HCT116 (cell line): ENCODE results near the gene ARMH4.

Experiments
- CTCF ChIP-seq, 3 experiments: fragments of 200-600 bp in 1 of 3; sonication (generic) in 1 of 3; IDR thresholded peaks in 2 of 3; conservative IDR thresholded peaks in 1 of 3; 2 replicates each; pipeline ENCODE4 v1.5.1; 2012 to 2017; ENCODE audit warnings: low read depth in 2 of 3, low read length in 2 of 3, antibody characterized with exemption in 1 of 3, borderline replicate concordance in 1 of 3, control low read depth in 1 of 3, mild to moderate bottlenecking in 1 of 3, mixed read lengths in 1 of 3, mixed run types in 1 of 3, moderate library complexity in 1 of 3; ENCODE audit not compliant: insufficient read depth in 1 of 3
- POLR2A ChIP-seq: IDR thresholded peaks from 2 replicates; pipeline ENCODE4 v1.7.0; 2011; ENCODE audit warnings: borderline replicate concordance; ENCODE audit not compliant: insufficient read depth, insufficient read length; ENCODE audit errors: extremely low read depth
- POLR2AphosphoS5 ChIP-seq: IDR thresholded peaks from 2 replicates; pipeline ENCODE4 v1.6.1; 2011; ENCODE audit warnings: mild to moderate bottlenecking, low read depth, low read length, moderate library complexity

DNA sequence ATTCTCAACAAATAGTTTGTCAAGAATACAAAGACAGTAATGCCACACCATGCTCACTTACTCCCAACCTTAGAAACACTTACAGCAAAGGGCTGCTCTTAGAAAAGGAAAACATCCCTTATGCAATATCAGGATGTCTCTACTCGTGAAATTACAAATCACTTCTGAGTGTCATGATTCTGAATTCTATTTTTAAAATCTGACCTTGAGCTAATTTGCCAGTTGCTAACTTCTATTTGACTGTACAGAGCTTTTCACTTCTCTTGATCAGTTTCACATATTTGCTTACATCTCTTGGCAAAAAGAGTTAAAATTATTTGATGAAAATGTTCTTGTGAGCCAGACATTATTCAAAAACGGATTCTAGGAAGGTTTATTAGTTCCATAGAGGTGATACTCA, 149.4 kb downstream of the ARMH4 start:
- TF ChIP-seq CTCF (IDR thresholded peaks at IDR 0.05 in 2 of 3, conservative IDR thresholded peaks at IDR 0.05 in 1 of 3; ENCODE audit: borderline replicate concordance in 1 of 3, insufficient read depth in 1 of 3, low read depth in 2 of 3, low read length in 2 of 3), result no peak
- TF ChIP-seq POLR2A, result no peak
- no peak for TF ChIP-seq POLR2AphosphoS5
